ENCODE results near the gene TCERG1L. TPM values are rescaled to one million over a fixed set of nuclear protein-coding genes. Genes with fewer than 3 reads are reported as not detected.

TCERG1L gene
- total and polyA plus RNA-seq, 9 of the 15 experiments (the other 6 are each of a cell fraction or from before 2014, with no cell fraction given): not detected

- WGBS (ENCODE audit: insufficient coverage, low coverage, missing lambda C conversion rate): 0% methylated on average over 5 of the region's 5 CpGs
- no peaks in the 10 kb centered on the region for H3K9me3 ChIP-seq (replicated peaks; ENCODE audit: control insufficient read depth, insufficient read depth, low read depth, low read length)
- no peak for FAIRE-seq
- H3K36me3 ChIP-seq (ENCODE audit: control insufficient read depth, insufficient read depth, low read length): no peaks in the 10 kb centered on the region
- DNase-seq (ENCODE audit: extremely low read depth in 1 of 4, low spot score in 3 of 4): no peak
- no peaks in the 10 kb centered on the region for H3K79me2 ChIP-seq (ENCODE audit: control insufficient read depth, insufficient read depth, low read length)
- ChIA-PET POLR2A (no interaction called here), CTCF (ENCODE audit: low intra/inter-chr PET ratio) (no interaction called here)
- no peaks in the 10 kb centered on the region for H3K9me1 ChIP-seq (ENCODE audit: control insufficient read depth, insufficient read depth, low read length)
- H3K4me1 ChIP-seq (replicated peaks in 1 of 2; ENCODE audit: control insufficient read depth in 2 of 2, insufficient read depth in 2 of 2, low read length in 2 of 2): no peaks in the 10 kb centered on the region
- no peak overlapping the region for H3K27ac ChIP-seq (ENCODE audit: extremely low read depth, low read depth, low read length)
- no peaks in the 10 kb centered on the region for H3K27me3 ChIP-seq (ENCODE audit: control insufficient read depth in 2 of 2, insufficient read depth in 2 of 2, low read length in 2 of 2)
- intact Hi-C loops (cut with micrococcal nuclease): no loop called here
- no peak overlapping the region for H3K4me2 ChIP-seq (ENCODE audit: insufficient read depth, low read length)
- H3K4me3 ChIP-seq: no peak overlapping the region
- no peaks in the 10 kb centered on the region for H4K20me1 ChIP-seq (replicated peaks; ENCODE audit: control insufficient read depth, insufficient read depth, low read length)
- in situ Hi-C loops (cut with MboI): no loop called here
- H3K9ac ChIP-seq (ENCODE audit: insufficient read depth in 1 of 2, low read depth in 2 of 2, low read length in 2 of 2): no peak overlapping the region
- no TSS peak for BruUV-seq (replicated peaks)
- TF ChIP-seq FOXJ3 (CRISPR knock-in tag; IDR thresholded peaks at IDR 0.05) (no peak), ZNF408 (CRISPR knock-in tag; IDR thresholded peaks at IDR 0.05; ENCODE audit: low read depth) (no peak), ELF2 (CRISPR knock-in tag; IDR thresholded peaks at IDR 0.05) (no peak), SAP30 (IDR thresholded peaks at IDR 0.05; ENCODE audit: borderline replicate concordance, insufficient read depth, low read depth, low read length, poor library complexity, severe bottlenecking) (no peak), TRIM24 (IDR thresholded peaks at IDR 0.05) (no peak), CBX1 (IDR thresholded peaks at IDR 0.05; ENCODE audit: low read depth) (no peak), PPARD (CRISPR knock-in tag; IDR thresholded peaks at IDR 0.05) (no peak), BRF2 (IDR thresholded peaks at IDR 0.05; ENCODE audit: borderline replicate concordance, insufficient read depth, insufficient read length) (no peak), ARID2 (IDR thresholded peaks at IDR 0.05) (no peak), PHTF2 (CRISPR knock-in tag; IDR thresholded peaks at IDR 0.05) (no peak), PREB (CRISPR knock-in tag; IDR thresholded peaks at IDR 0.05) (no peak), SMAD4 (CRISPR knock-in tag; conservative IDR thresholded peaks at IDR 0.05) (no peak), GTF3C2 (IDR thresholded peaks at IDR 0.05; ENCODE audit: borderline replicate concordance, extremely low read depth, insufficient read length) (no peak), IRF2 (CRISPR knock-in tag; IDR thresholded peaks at IDR 0.05) (no peak), NCOA4 (IDR thresholded peaks at IDR 0.05; ENCODE audit: partially characterized antibody) (no peak), HOMEZ (CRISPR knock-in tag; IDR thresholded peaks at IDR 0.05) (no peak), ZNF133 (CRISPR knock-in tag; IDR thresholded peaks at IDR 0.05) (no peak)
- H2AFZ ChIP-seq (ENCODE audit: low read depth, low read length): no peak overlapping the region
- ATAC-seq: no peak
Observed at GRCh38 chr10:131346456-131346855, 34.9 kb upstream of the TCERG1L start.
